DMS153 (cell line): ENCODE data around the gene JPT1.
A peak's percentile ranks its signal among the peaks of the same experiment; 100 is the strongest.
"Not testable (repeated sequence)": the region's sequence is repeated elsewhere in the genome, so short reads cannot be mapped to it uniquely, and the experiment has no call there.

Experiments used
- DNase-seq: peaks from one replicate; lab custom pipeline; 2025; lab: John Stamatoyannopoulos, UW

Gene JPT1

GRCh38 chr17:75130059-75130631, 24.2 kb downstream of the JPT1 start:
- DNase-seq: no peak

GRCh38 chr17:75129576-75129975, 24.7 kb downstream of the JPT1 start:
- DNase-seq: no peak

GRCh38 chr17:75128694-75129505, 25.4 kb downstream of the JPT1 start:
- DNase-seq: no peak

GRCh38 chr17:75127936-75128335, 26.4 kb downstream of the JPT1 start:
- not testable (repeated sequence) for DNase-seq

- no peak for DNase-seq
Observed at GRCh38 chr17:75126954-75127353, 27.4 kb downstream of the JPT1 start.

GRCh38 chr17:75125984-75126383, 28.3 kb downstream of the JPT1 start:
- DNase-seq: no peak

- DNase-seq: no peak
Observed at GRCh38 chr17:75124819-75125162, 29.5 kb downstream of the JPT1 start.

GRCh38 chr17:75124041-75124818, 30.1 kb downstream of the JPT1 start:
- peak; percentile 92 for DNase-seq

- no peak for DNase-seq
Observed at GRCh38 chr17:75118307-75118706, 36.0 kb downstream of the JPT1 start.

GRCh38 chr17:75116737-75117136, 37.6 kb downstream of the JPT1 start:
- DNase-seq: no peak

GRCh38 chr17:75115555-75115954, 38.8 kb downstream of the JPT1 start:
- no peak for DNase-seq

GRCh38 chr17:75114552-75115314, 39.6 kb downstream of the JPT1 start:
- no peak for DNase-seq

GRCh38 chr17:75113798-75114551, 40.3 kb downstream of the JPT1 start:
- DNase-seq: peak; percentile 80

GRCh38 chr17:75111777-75112335, 42.5 kb downstream of the JPT1 start:
- DNase-seq: no peak

- no peak for DNase-seq
Observed at GRCh38 chr17:75110234-75110937, 43.9 kb downstream of the JPT1 start.

- peak; percentile 76 for DNase-seq
Observed at GRCh38 chr17:75109407-75110233, 44.7 kb downstream of the JPT1 start, which contains the start of gene ARMC7. Gene ARMC7, plus strand, starts transcription at chr17:75109969. Its CDS starts 320 bp downstream, at chr17:75110289.

- no peak for DNase-seq
Observed at GRCh38 chr17:75109046-75109406, 45.3 kb downstream of the JPT1 start.

GRCh38 chr17:75108193-75108592, 46.1 kb downstream of the JPT1 start:
- no peak for DNase-seq
